Measurements from ENCODE around the gene BNIP3. TPM values are rescaled to one million over a fixed set of nuclear protein-coding genes. Genes with fewer than 3 reads are reported as not detected.

BNIP3 gene
- total RNA-seq, 1 donor from 2014 or later = 29.2 TPM

DNA sequence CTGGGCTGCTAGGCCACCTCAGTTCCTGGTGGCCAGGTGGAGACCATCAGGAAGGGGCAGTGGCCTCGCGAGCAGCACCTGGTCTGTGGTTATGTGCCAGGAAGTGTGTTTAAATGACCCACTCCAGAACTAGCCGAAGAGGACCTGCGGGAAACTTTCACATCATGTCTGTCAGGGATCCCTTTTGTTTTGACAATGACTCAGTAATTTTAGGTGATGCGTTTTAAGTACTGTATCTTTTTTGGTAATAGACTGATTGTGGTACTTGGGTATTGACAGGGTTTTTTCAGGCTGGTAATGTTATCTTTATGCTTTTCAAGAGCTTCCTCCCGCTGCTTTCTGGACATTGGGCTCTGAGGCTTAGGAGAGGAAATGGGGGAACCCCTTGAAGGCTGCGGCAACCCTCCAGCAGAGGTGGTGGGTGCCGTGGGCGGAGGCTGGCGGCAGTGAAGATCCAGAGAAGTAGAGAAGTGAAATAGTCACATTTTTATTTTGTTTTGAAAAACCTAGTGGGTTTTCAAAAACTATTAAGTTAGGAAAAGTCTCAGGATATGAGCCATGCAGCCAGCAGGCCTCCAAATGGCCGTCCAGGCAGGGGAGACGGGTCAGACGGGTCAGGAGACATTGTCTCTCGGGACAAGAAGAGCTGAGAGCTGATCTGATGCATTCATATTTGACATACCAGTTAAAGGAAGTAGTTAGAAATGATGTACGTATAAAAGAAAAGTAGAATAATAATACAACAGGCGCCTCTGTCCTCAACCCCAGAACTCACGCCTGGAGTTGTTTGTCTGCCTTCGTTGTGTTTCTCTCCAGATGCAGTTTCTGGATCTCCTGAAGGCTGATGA lies 53.3 kb downstream of the BNIP3 start:
- Mint-ChIP-seq H3K27ac (ENCODE audit: unreplicated experiment) (peak overlapping the region; percentile 98), H3K4me1 (ENCODE audit: unreplicated experiment) (peaks cover 69% of the 10 kb centered on the region), H3K36me3 (ENCODE audit: unreplicated experiment) (peaks cover 10% of the 10 kb centered on the region), H3K27me3 (ENCODE audit: unreplicated experiment) (no peaks in the 10 kb centered on the region), H3K9me3 (ENCODE audit: unreplicated experiment) (no peaks in the 10 kb centered on the region), H3K4me3 (ENCODE audit: unreplicated experiment) (peak overlapping the region; percentile 56)
- DNase-seq (ENCODE audit: extremely low spot score, unreplicated experiment) = no peak
- TF ChIP-seq, protein P1, sequence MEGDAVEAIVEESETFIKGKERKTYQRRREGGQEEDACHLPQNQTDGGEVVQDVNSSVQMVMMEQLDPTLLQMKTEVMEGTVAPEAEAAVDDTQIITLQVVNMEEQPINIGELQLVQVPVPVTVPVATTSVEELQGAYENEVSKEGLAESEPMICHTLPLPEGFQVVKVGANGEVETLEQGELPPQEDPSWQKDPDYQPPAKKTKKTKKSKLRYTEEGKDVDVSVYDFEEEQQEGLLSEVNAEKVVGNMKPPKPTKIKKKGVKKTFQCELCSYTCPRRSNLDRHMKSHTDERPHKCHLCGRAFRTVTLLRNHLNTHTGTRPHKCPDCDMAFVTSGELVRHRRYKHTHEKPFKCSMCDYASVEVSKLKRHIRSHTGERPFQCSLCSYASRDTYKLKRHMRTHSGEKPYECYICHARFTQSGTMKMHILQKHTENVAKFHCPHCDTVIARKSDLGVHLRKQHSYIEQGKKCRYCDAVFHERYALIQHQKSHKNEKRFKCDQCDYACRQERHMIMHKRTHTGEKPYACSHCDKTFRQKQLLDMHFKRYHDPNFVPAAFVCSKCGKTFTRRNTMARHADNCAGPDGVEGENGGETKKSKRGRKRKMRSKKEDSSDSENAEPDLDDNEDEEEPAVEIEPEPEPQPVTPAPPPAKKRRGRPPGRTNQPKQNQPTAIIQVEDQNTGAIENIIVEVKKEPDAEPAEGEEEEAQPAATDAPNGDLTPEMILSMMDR (IDR thresholded peaks at IDR 0.05) = no peak

DNA sequence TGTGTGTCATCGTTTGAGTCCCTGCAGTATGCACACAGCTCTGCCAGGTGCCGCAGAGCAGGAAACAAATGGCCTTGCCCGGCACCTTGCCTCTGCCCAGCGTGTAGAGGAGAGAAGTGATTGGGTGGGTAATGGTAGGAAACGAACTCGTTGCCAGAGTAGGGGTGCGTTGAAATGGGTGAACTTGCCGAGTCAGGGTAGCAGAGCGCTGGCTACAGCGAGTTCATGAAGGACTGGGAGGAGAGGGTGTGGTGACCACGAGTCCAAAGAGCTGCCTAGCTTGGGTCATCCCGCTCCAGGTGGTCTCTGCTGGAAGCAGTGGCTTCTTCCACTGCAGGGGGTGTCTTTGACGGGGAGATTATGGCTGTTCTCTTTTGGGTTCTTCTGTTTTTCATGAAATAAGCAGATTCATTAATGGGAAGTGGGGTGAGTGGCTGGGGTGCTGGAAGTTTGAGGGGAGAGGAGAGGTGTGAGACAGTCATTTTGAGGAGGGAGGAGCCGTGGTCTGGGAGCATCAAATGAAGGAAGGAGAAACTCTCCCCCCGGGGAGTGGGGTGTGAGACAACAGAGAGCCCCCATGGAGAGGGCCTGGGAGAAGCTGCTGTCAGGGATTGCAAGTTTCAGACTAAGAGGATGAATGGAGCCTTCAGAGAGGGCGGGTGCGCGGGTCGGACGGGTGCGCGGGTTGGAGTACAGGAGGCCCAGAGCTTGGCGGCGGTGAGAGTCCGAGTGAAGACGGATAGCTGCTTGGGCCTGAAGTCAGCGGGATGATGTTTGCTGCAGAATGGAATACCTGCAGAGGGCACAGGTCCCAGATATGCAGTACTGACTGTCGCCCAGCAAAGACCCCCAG lies 54.8 kb downstream of the BNIP3 start:
- peaks cover 60% of the 10 kb centered on the region for H3K4me1 Mint-ChIP-seq (ENCODE audit: unreplicated experiment)
- peak overlapping the region; percentile 55 for H3K27ac Mint-ChIP-seq (ENCODE audit: unreplicated experiment)
- TF ChIP-seq, protein P1 (IDR thresholded peaks at IDR 0.05) = no peak
- DNase-seq (ENCODE audit: extremely low spot score, unreplicated experiment) = no peak
- no peaks in the 10 kb centered on the region for H3K27me3 Mint-ChIP-seq (ENCODE audit: unreplicated experiment)
- H3K9me3 Mint-ChIP-seq (ENCODE audit: unreplicated experiment) = no peaks in the 10 kb centered on the region
- no peak overlapping the region for H3K4me3 Mint-ChIP-seq (ENCODE audit: unreplicated experiment)
- H3K36me3 Mint-ChIP-seq (ENCODE audit: unreplicated experiment) = peaks cover 10% of the 10 kb centered on the region

DNA sequence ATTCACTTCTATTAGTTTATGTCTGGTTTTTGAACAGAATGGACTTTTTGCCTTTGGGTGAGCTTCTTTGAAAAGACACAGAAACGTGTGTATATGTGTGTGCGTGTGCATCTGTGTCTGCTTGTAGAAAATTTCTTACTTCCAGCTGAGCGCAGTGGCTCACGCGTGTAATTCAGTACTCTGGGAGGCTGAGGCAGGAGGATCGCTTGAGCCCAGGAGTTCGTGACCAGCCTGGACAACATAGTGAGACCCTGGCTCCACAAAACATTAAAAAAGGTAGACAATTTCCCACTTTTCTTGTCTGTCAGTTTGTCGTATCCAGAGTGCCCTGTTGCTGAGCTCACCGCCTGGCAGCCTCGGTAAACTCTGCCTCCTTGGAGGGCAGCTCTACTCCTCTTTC lies 55.5 kb downstream of the BNIP3 start:
- TF ChIP-seq, protein P1 (IDR thresholded peaks at IDR 0.05) = no peak
- Mint-ChIP-seq H3K4me1 (ENCODE audit: unreplicated experiment) (peaks cover 57% of the 10 kb centered on the region), H3K27me3 (ENCODE audit: unreplicated experiment) (no peaks in the 10 kb centered on the region), H3K9me3 (ENCODE audit: unreplicated experiment) (no peaks in the 10 kb centered on the region), H3K36me3 (ENCODE audit: unreplicated experiment) (peaks cover 10% of the 10 kb centered on the region), H3K27ac (ENCODE audit: unreplicated experiment) (no peak overlapping the region), H3K4me3 (ENCODE audit: unreplicated experiment) (no peak overlapping the region)
- DNase-seq (ENCODE audit: extremely low spot score, unreplicated experiment) = no peak

DNA sequence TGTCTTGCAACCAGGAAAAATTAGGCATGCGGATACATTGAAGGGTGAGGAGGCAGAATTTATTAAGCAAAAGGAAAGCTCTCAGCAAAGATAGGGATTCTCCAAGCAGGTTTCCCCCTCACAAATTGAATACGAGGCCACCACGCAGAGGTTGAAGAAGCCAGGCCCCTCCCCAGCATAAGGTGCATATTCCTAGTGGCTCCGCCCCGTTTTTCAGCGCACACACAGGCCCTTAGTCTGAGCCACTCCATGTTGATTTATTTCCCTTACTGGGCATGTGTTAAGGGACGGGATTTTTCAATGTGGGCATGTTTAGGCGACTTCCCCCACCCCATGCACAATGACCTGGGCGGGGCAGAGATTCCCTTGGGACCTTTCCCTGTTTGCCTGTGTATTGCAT lies 56.0 kb downstream of the BNIP3 start:
- H3K9me3 Mint-ChIP-seq (ENCODE audit: unreplicated experiment) = no peaks in the 10 kb centered on the region

More for the DNA sequence above, 56.0 kb downstream of the BNIP3 start:
- no peaks in the 10 kb centered on the region for H3K27me3 Mint-ChIP-seq (ENCODE audit: unreplicated experiment)
- no peak for DNase-seq (ENCODE audit: extremely low spot score, unreplicated experiment)
- peaks cover 8% of the 10 kb centered on the region for H3K36me3 Mint-ChIP-seq (ENCODE audit: unreplicated experiment)
- peaks cover 57% of the 10 kb centered on the region for H3K4me1 Mint-ChIP-seq (ENCODE audit: unreplicated experiment)
- no peak overlapping the region for H3K4me3 Mint-ChIP-seq (ENCODE audit: unreplicated experiment)
- no peak overlapping the region for H3K27ac Mint-ChIP-seq (ENCODE audit: unreplicated experiment)
- TF ChIP-seq, protein P1 (IDR thresholded peaks at IDR 0.05) = no peak

Data from osteocyte (in vitro differentiated cells).